Activated CD8-positive, alpha-beta T cell treated with anti-CD3 and anti-CD28 coated beads for 36 hours (primary cell): ENCODE data around the gene FANCE. TPM values are rescaled to one million over a fixed set of nuclear protein-coding genes. Genes with fewer than 3 reads are reported as not detected.

Source experiments
- ATAC-seq: fragments of 200-7000 bp; cut with Tn5 transposase; one replicate; pipeline ENCODE4 v1.10.0; 2021; ENCODE audit warnings: mild to moderate bottlenecking, moderate library complexity
- CTCF ChIA-PET: fragments of 350-600 bp; sonication (Branson Sonifier 250); formaldehyde crosslinking; loops from one replicate; lab custom pipeline; 2021; ENCODE audit warnings: antibody characterized with exemption; lab: Charles Lee
- POLR2A ChIA-PET: fragments of 350-600 bp; sonication (Branson Sonifier 250); formaldehyde crosslinking; loops from one replicate; lab custom pipeline; 2021; ENCODE audit warnings: antibody characterized with exemption; lab: Charles Lee
- DNase-seq: peaks from one replicate; pipeline ENCODE4 v3.0.0-alpha.2; 2020
- H3K27ac Mint-ChIP-seq: one replicate; pipeline ENCODE4 v1.8.0; 2021; ENCODE audit warnings: mild to moderate bottlenecking, mixed read lengths
- H3K27me3 Mint-ChIP-seq: one replicate; pipeline ENCODE4 v1.8.0; 2021; ENCODE audit warnings: mixed read lengths
- H3K36me3 Mint-ChIP-seq: one replicate; pipeline ENCODE4 v1.8.0; 2021; ENCODE audit warnings: low read depth, mixed read lengths
- H3K4me1 Mint-ChIP-seq: one replicate; pipeline ENCODE4 v1.8.0; 2021; ENCODE audit warnings: low read depth, mixed read lengths
- H3K4me3 Mint-ChIP-seq: one replicate; pipeline ENCODE4 v1.8.0; 2021; ENCODE audit warnings: mild to moderate bottlenecking, moderate library complexity, mixed read lengths
- H3K9me3 Mint-ChIP-seq: one replicate; pipeline ENCODE4 v1.8.0; 2021; ENCODE audit warnings: mixed read lengths
- CTCF ChIP-seq: fragments of 200-600 bp; IDR thresholded peaks from one replicate; pipeline ENCODE4 v1.8.0; 2022; ENCODE audit warnings: antibody characterized with exemption, mild to moderate bottlenecking
- intact Hi-C: fragments of 100-400 bp; cut with micrococcal nuclease; formaldehyde crosslinking; loops from one replicate; pipeline ENCODE4 v1.10.0; 2022
- total RNA-seq, 2 experiments: library from RNA; stranded (reverse); gene quantifications; one replicate each; pipeline ENCODE4 v1.2.3, GENCODE V29; 2021

Gene FANCE
- total RNA-seq, 2 experiments from 2014 or later, result 18.8 to 19.4 TPM

GRCh38 chr6:35457907-35458306 lies 5.8 kb downstream of the FANCE start:
- POLR2A ChIA-PET, result interaction anchor here (1.0 to 2.6 kb wide), 3 partner anchors 10 to 209 kb away, joined by 3 to 12 read pairs (median 3); partner anchors contain the start of gene RPL10A
- intact Hi-C loops, result no loop called here
- Mint-ChIP-seq H3K4me1 (peaks cover 25% of the 10 kb centered on the region), H3K27me3 (no peaks in the 10 kb centered on the region), H3K9me3 (no peaks in the 10 kb centered on the region), H3K36me3 (peaks cover 44% of the 10 kb centered on the region), H3K27ac (no peak overlapping the region), H3K4me3 (no peak overlapping the region)
- no peak for ATAC-seq
- TF ChIP-seq CTCF, result no peak
- CTCF ChIA-PET, result interaction anchor here (1.2 to 3.2 kb wide), 3 partner anchors 9 to 117 kb away, joined by 6 to 17 read pairs (median 11); partner anchors contain the start of gene RPL10A
- no peak for DNase-seq

GRCh38 chr6:35461270-35461669 lies 9.1 kb downstream of the FANCE start:
- TF ChIP-seq CTCF, result no peak
- H3K4me1 Mint-ChIP-seq, result no peaks in the 10 kb centered on the region
- H3K27me3 Mint-ChIP-seq, result no peaks in the 10 kb centered on the region
- DNase-seq, result no peak
- intact Hi-C loops, result no loop called here
- POLR2A ChIA-PET, result no interaction called here
- H3K9me3 Mint-ChIP-seq, result no peaks in the 10 kb centered on the region
- CTCF ChIA-PET, result interaction anchor here (1.8 kb wide), 1 partner anchor 119 kb away, joined by 4 read pairs; the partner anchor contains the start of gene PPARD
- H3K27ac Mint-ChIP-seq, result no peak overlapping the region
- no peak for ATAC-seq
- no peak overlapping the region for H3K4me3 Mint-ChIP-seq
- H3K36me3 Mint-ChIP-seq, result peaks cover 38% of the 10 kb centered on the region

GRCh38 chr6:35463292-35463691 lies 11.2 kb downstream of the FANCE start:
- ATAC-seq (no peak), DNase-seq (no peak)
- no peak overlapping the region for H3K27ac Mint-ChIP-seq
- peaks cover 7% of the 10 kb centered on the region for H3K4me1 Mint-ChIP-seq
- TF ChIP-seq CTCF, result no peak
- peaks cover 37% of the 10 kb centered on the region for H3K36me3 Mint-ChIP-seq
- H3K9me3 Mint-ChIP-seq, result no peaks in the 10 kb centered on the region
- CTCF ChIA-PET, result interaction anchor here (1.5 kb wide), 1 partner anchor 166 kb away, joined by 4 read pairs; the partner anchor contains the start of gene DEF6
- intact Hi-C loops, result no loop called here
- POLR2A ChIA-PET, result no interaction called here
- no peaks in the 10 kb centered on the region for H3K27me3 Mint-ChIP-seq
- H3K4me3 Mint-ChIP-seq, result no peak overlapping the region

- H3K36me3 Mint-ChIP-seq, result peaks cover 47% of the 10 kb centered on the region
- no peak for TF ChIP-seq CTCF
- ATAC-seq (no peak), DNase-seq (no peak)
- intact Hi-C loops, result loop anchor here (5.0 kb wide), 1 partner anchor 168 kb away; the partner anchor contains the start of gene DEF6
- H3K9me3 Mint-ChIP-seq, result no peaks in the 10 kb centered on the region
- no peak overlapping the region for H3K4me3 Mint-ChIP-seq
- ChIA-PET POLR2A (interaction anchor here (1.2 to 16.3 kb wide), 6 partner anchors 13 to 167 kb away, joined by 3 to 327 read pairs (median 22); partner anchors contain the start of genes FANCE, PPARD and TEAD3), CTCF (interaction anchor here (0.7 to 3.1 kb wide), 9 partner anchors 9 to 168 kb away, joined by 3 to 35 read pairs (median 6); partner anchors contain the start of genes FANCE and PPARD)
- peaks cover 16% of the 10 kb centered on the region for H3K4me1 Mint-ChIP-seq
- H3K27me3 Mint-ChIP-seq, result no peaks in the 10 kb centered on the region
- no peak overlapping the region for H3K27ac Mint-ChIP-seq
Measured at GRCh38 chr6:35465646-35466045, 13.5 kb downstream of the FANCE start.
